Activated T-cell treated with anti-CD3 and anti-CD28 coated beads, Interleukin-2, amount 50 U/mL, for 24 hours (primary cell): ENCODE measurements around the gene NLK.
"Not testable (repeated sequence)": the region's sequence is repeated elsewhere in the genome, so short reads cannot be mapped to it uniquely, and the experiment has no call there.

Experiments used
- DNase-seq: peaks from one replicate; pipeline ENCODE4 v3.0.0-alpha.2; 2020
- H3K27ac Mint-ChIP-seq: 2 replicates; pipeline ENCODE4 v1.8.0; 2020; ENCODE audit warnings: mild to moderate bottlenecking, mixed read lengths
- H3K27me3 Mint-ChIP-seq: 2 replicates; pipeline ENCODE4 v1.8.0; 2020; ENCODE audit warnings: mixed read lengths
- H3K36me3 Mint-ChIP-seq: 2 replicates; pipeline ENCODE4 v1.8.0; 2020; ENCODE audit warnings: low read depth, mixed read lengths
- H3K4me1 Mint-ChIP-seq: 2 replicates; pipeline ENCODE4 v1.8.0; 2020; ENCODE audit warnings: low read depth, mixed read lengths
- H3K4me3 Mint-ChIP-seq: 2 replicates; pipeline ENCODE4 v1.8.0; 2020; ENCODE audit warnings: mild to moderate bottlenecking, moderate library complexity, mixed read lengths
- H3K9me3 Mint-ChIP-seq: 2 replicates; pipeline ENCODE4 v1.8.0; 2020; ENCODE audit warnings: mixed read lengths

Gene NLK

GRCh38 chr17:28029044-28029443, 13.4 kb upstream of the NLK start:
- Mint-ChIP-seq H3K36me3 (no peaks in the 10 kb centered on the region), H3K27ac (no peak overlapping the region), H3K27me3 (no peaks in the 10 kb centered on the region), H3K4me3 (no peak overlapping the region), H3K4me1 (no peaks in the 10 kb centered on the region), H3K9me3 (no peaks in the 10 kb centered on the region)
- no peak for DNase-seq

- no peaks in the 10 kb centered on the region for H3K36me3 Mint-ChIP-seq
- H3K9me3 Mint-ChIP-seq: no peaks in the 10 kb centered on the region
- no peak overlapping the region for H3K4me3 Mint-ChIP-seq
- no peak overlapping the region for H3K27ac Mint-ChIP-seq
- peaks cover 3% of the 10 kb centered on the region for H3K4me1 Mint-ChIP-seq
- no peak for DNase-seq
- H3K27me3 Mint-ChIP-seq: no peaks in the 10 kb centered on the region
Measured at GRCh38 chr17:28030386-28030785, 12.1 kb upstream of the NLK start.

- no peak for DNase-seq
- H3K4me3 Mint-ChIP-seq: no peak overlapping the region
- H3K4me1 Mint-ChIP-seq: peaks cover 3% of the 10 kb centered on the region
- H3K9me3 Mint-ChIP-seq: no peaks in the 10 kb centered on the region
- no peaks in the 10 kb centered on the region for H3K36me3 Mint-ChIP-seq
- H3K27ac Mint-ChIP-seq: no peak overlapping the region
- no peaks in the 10 kb centered on the region for H3K27me3 Mint-ChIP-seq
Measured at GRCh38 chr17:28031174-28031573, 11.3 kb upstream of the NLK start.

- Mint-ChIP-seq H3K27me3 (no peaks in the 10 kb centered on the region), H3K4me1 (peaks cover 6% of the 10 kb centered on the region), H3K4me3 (no peak overlapping the region), H3K27ac (no peak overlapping the region), H3K36me3 (no peaks in the 10 kb centered on the region), H3K9me3 (no peaks in the 10 kb centered on the region)
- no peak for DNase-seq
Measured at GRCh38 chr17:28033972-28034714, 8.3 kb upstream of the NLK start.

GRCh38 chr17:28035452-28035851, 7.0 kb upstream of the NLK start:
- peaks cover 11% of the 10 kb centered on the region for H3K4me1 Mint-ChIP-seq
- DNase-seq, H3K27me3 Mint-ChIP-seq, H3K27ac Mint-ChIP-seq, H3K36me3 Mint-ChIP-seq, H3K9me3 Mint-ChIP-seq, H3K4me3 Mint-ChIP-seq: not testable (repeated sequence)

GRCh38 chr17:28035884-28036283, 6.6 kb upstream of the NLK start:
- not testable (repeated sequence) for H3K27me3 Mint-ChIP-seq

GRCh38 chr17:28038802-28039201, 3.7 kb upstream of the NLK start:
- Mint-ChIP-seq H3K27me3 (no peaks in the 10 kb centered on the region), H3K27ac (no peak overlapping the region), H3K4me3 (no peak overlapping the region), H3K4me1 (peaks cover 31% of the 10 kb centered on the region), H3K36me3 (peaks cover 7% of the 10 kb centered on the region), H3K9me3 (no peaks in the 10 kb centered on the region)
- no peak for DNase-seq

More at GRCh38 chr17:28035884-28036283, 6.6 kb upstream of the NLK start:
- not testable (repeated sequence) for H3K4me3 Mint-ChIP-seq, H3K9me3 Mint-ChIP-seq, H3K36me3 Mint-ChIP-seq, H3K27ac Mint-ChIP-seq, DNase-seq
- H3K4me1 Mint-ChIP-seq: peaks cover 12% of the 10 kb centered on the region

- H3K36me3 Mint-ChIP-seq: peaks cover 9% of the 10 kb centered on the region
- H3K4me3 Mint-ChIP-seq: no peak overlapping the region
- no peak for DNase-seq
- no peak overlapping the region for H3K27ac Mint-ChIP-seq
- H3K27me3 Mint-ChIP-seq: no peaks in the 10 kb centered on the region
- H3K4me1 Mint-ChIP-seq: peaks cover 34% of the 10 kb centered on the region
- no peaks in the 10 kb centered on the region for H3K9me3 Mint-ChIP-seq
Measured at GRCh38 chr17:28039251-28039650, 3.2 kb upstream of the NLK start.

- Mint-ChIP-seq H3K27ac (peak overlapping the region; percentile 90), H3K4me3 (peak overlapping the region; percentile 85), H3K4me1 (peaks cover 42% of the 10 kb centered on the region), H3K9me3 (no peaks in the 10 kb centered on the region), H3K36me3 (peaks cover 13% of the 10 kb centered on the region), H3K27me3 (no peaks in the 10 kb centered on the region)
- DNase-seq: no peak
Measured at GRCh38 chr17:28040406-28040805, 2.1 kb upstream of the NLK start.

GRCh38 chr17:28041068-28041843, 1.2 kb upstream of the NLK start:
- Mint-ChIP-seq H3K4me1 (peaks cover 50% of the 10 kb centered on the region), H3K4me3 (peak overlapping the region; percentile 85)

GRCh38 chr17:28041844-28042656, 427 bp upstream of the NLK start:
- H3K9me3 Mint-ChIP-seq: no peaks in the 10 kb centered on the region
- peak overlapping the region; percentile 81 for H3K27ac Mint-ChIP-seq
- peaks cover 58% of the 10 kb centered on the region for H3K4me1 Mint-ChIP-seq
- H3K27me3 Mint-ChIP-seq: no peaks in the 10 kb centered on the region
- H3K4me3 Mint-ChIP-seq: peak overlapping the region; percentile 85
- peaks cover 19% of the 10 kb centered on the region for H3K36me3 Mint-ChIP-seq
- no peak for DNase-seq

More at GRCh38 chr17:28041068-28041843, 1.2 kb upstream of the NLK start:
- Mint-ChIP-seq H3K27me3 (no peaks in the 10 kb centered on the region), H3K36me3 (peaks cover 16% of the 10 kb centered on the region), H3K27ac (peak overlapping the region; percentile 90), H3K9me3 (no peaks in the 10 kb centered on the region)
- DNase-seq: peak; percentile 99

- DNase-seq: no peak
- Mint-ChIP-seq H3K9me3 (no peaks in the 10 kb centered on the region), H3K27me3 (no peaks in the 10 kb centered on the region), H3K4me3 (peak overlapping the region; percentile 85), H3K4me1 (peaks cover 66% of the 10 kb centered on the region), H3K36me3 (peaks cover 21% of the 10 kb centered on the region), H3K27ac (peak overlapping the region; percentile 81)
Measured at GRCh38 chr17:28042721-28043291, 329 bp downstream of the NLK start.

- peaks cover 71% of the 10 kb centered on the region for H3K4me1 Mint-ChIP-seq
- peaks cover 23% of the 10 kb centered on the region for H3K36me3 Mint-ChIP-seq
- H3K9me3 Mint-ChIP-seq: no peaks in the 10 kb centered on the region
- no peak for DNase-seq
- H3K4me3 Mint-ChIP-seq: peak overlapping the region; percentile 85
- no peaks in the 10 kb centered on the region for H3K27me3 Mint-ChIP-seq
- H3K27ac Mint-ChIP-seq: no peak overlapping the region
Measured at GRCh38 chr17:28043296-28043695, 819 bp downstream of the NLK start.

GRCh38 chr17:28043741-28044140, 1.3 kb downstream of the NLK start:
- Mint-ChIP-seq H3K36me3 (peaks cover 28% of the 10 kb centered on the region), H3K4me1 (peaks cover 75% of the 10 kb centered on the region), H3K27ac (no peak overlapping the region), H3K27me3 (no peaks in the 10 kb centered on the region), H3K9me3 (no peaks in the 10 kb centered on the region), H3K4me3 (peak overlapping the region; percentile 85)
- no peak for DNase-seq
